ENCODE data around the gene HTT.
"Not testable (repeated sequence)": the region's sequence is repeated elsewhere in the genome, so short reads cannot be mapped to it uniquely, and the experiment has no call there.

The HTT gene

DNA sequence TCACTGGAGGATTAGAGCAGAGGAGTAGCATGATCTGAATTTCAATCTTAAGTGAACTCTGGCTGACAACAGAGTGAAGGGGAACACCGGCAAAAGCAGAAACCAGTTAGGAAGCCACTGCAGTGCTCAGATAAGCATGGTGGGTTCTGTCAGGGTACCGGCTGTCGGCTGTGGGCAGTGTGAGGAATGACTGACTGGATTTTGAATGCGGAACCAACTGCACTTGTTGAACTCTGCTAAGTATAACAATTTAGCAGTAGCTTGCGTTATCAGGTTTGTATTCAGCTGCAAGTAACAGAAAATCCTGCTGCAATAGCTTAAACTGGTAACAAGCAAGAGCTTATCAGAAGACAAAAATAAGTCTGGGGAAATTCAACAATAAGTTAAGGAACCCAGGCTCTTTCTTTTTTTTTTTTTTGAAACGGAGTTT is 5.2 kb downstream of the HTT start:
- intact Hi-C loops (cut with micrococcal nuclease): loop anchor here (2.0 to 10.0 kb wide), 2 partner anchors 33 to 115 kb away; partner anchors contain the start of genes GRK4 and NOP14
- H3K4me1 Mint-ChIP-seq (ENCODE audit: low read depth): peaks cover 52% of the 10 kb centered on the region
- H3K27ac Mint-ChIP-seq: peak overlapping the region; percentile 20
- no peaks in the 10 kb centered on the region for H3K27me3 Mint-ChIP-seq
- peak overlapping the region; percentile 21 for H3K4me3 Mint-ChIP-seq
- H3K36me3 Mint-ChIP-seq (ENCODE audit: low read depth): peaks cover 29% of the 10 kb centered on the region
- H3K9me3 Mint-ChIP-seq: no peaks in the 10 kb centered on the region

DNA sequence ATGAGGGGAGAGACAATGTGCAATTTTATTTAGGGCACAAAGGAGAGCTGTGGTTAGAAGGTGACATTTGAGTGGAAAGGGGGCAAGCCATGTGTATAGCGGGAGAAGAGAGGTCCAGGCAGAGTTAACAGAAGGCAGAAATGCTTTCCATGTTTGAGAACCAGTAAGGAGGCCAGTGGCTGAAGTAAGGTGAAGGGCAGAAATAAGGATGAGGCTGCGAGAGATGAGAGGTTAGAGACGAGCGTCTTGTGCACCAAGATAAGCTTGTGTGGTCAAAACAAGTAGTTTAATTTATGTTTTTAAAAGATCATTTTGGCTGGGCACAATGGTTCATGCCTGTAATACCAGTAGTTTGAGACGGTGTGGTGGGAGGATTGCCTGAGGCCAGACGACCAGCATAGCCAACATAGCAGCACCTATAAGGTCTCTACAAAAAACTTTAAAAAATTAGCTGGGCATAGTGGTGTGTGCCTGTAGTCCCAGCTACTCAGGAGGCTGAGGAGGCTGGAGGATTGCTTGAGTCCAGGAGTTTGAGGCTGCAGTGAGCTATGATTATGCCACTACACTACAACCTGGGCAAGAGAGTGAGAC is 8.5 kb downstream of the HTT start:
- H3K9me3 Mint-ChIP-seq: no peaks in the 10 kb centered on the region
- no peak overlapping the region for H3K4me3 Mint-ChIP-seq
- peaks cover 52% of the 10 kb centered on the region for H3K4me1 Mint-ChIP-seq (ENCODE audit: low read depth)
- no peaks in the 10 kb centered on the region for H3K27me3 Mint-ChIP-seq
- H3K27ac Mint-ChIP-seq: no peak overlapping the region
- peaks cover 28% of the 10 kb centered on the region for H3K36me3 Mint-ChIP-seq (ENCODE audit: low read depth)
- intact Hi-C loops (cut with micrococcal nuclease): no loop called here

DNA sequence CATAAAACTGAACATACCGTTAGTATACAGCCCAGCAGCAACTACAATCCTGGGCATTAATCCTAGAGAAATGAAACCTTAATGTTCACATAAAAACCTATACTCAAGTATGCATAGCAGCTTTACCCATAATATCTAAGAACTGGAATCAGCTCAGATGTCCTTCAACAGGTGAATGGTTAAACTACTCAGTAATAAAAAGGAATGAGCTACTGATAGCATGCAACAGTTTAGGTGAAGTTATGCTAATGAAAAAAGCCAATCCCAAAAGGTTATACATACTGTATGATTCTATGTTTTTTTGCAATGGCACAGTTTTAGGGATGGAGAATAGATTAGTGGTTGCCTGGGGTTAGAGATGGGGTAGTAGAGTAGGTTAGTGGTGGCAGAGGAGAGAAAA is 9.3 kb downstream of the HTT start:
- H3K27me3 Mint-ChIP-seq: no peaks in the 10 kb centered on the region
- no peak overlapping the region for H3K4me3 Mint-ChIP-seq
- H3K27ac Mint-ChIP-seq: no peak overlapping the region
- intact Hi-C loops (cut with micrococcal nuclease): no loop called here
- H3K4me1 Mint-ChIP-seq (ENCODE audit: low read depth): peaks cover 45% of the 10 kb centered on the region
- no peaks in the 10 kb centered on the region for H3K9me3 Mint-ChIP-seq
- H3K36me3 Mint-ChIP-seq (ENCODE audit: low read depth): peaks cover 35% of the 10 kb centered on the region

DNA sequence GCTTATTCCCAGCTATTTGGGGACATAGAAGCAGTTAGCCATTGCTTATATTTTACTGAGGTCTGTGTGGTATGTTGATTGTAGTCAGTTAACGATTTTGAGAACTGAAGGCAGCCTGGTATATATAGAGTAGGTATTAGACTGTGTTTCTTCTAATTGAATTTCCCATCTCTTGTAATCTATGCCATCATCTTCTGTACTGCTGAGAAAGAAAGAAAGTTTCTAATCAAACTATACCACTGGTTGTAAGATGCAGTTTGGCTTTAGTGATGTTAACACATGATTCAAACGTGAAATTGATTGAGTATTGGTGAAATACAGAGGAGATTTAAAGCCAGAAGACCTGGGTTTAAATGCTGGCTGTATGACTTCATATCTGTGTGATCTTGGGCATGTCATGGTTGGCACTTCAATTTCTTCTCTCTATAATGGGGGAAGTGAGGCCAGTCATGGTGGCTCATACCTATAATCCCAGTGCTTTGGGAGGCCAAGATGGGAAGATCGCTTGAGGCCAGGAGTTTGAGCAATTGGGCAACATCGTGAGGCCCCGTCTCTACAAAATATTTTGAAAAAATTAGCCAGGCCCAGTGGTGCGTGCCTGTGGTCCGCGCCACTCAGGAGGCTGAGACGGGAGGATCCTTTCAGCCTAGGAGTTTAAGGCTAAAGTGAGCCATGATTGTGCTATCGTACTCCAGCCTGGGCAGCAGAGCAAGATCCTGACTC is 11.6 kb downstream of the HTT start:
- H3K4me3 Mint-ChIP-seq: no peak overlapping the region
- H3K27ac Mint-ChIP-seq: no peak overlapping the region
- intact Hi-C loops (cut with micrococcal nuclease): no loop called here

DNA sequence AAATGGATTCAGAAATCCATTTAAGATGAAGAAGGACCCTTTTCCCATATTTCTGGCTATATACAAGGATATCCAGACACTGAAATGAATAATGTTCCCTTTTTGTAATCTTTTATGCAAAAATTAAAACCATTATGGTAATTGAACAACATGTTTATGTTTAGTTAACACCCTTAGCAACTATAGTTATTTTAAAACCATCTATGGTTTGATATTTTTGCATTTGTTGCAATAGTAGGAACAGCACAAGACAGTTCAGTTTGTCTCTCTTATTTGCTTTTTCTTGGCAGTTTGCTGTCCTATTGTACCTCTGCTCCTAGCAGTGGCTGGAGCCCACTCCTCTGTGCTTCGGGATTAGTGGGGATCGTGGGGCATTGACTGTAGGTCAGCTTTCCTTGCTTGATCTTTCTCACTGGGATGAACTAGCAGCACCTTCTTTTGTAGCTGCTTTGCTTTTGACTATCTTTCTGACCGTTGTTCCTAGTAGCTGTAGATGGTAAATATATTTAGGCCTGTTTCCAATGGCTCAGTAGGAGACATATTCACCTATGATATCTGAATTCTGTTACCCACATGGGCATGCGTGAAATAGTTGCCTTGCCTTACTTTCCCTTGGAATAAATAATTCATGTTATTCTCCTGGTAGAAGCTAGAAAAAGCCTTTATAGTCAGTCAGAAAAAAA is 12.8 kb downstream of the HTT start:
- Mint-ChIP-seq H3K4me1 (ENCODE audit: low read depth) (peaks cover 34% of the 10 kb centered on the region), H3K36me3 (ENCODE audit: low read depth) (peaks cover 50% of the 10 kb centered on the region), H3K27me3 (no peaks in the 10 kb centered on the region), H3K4me3 (no peak overlapping the region), H3K27ac (no peak overlapping the region), H3K9me3 (no peaks in the 10 kb centered on the region)
- intact Hi-C loops (cut with micrococcal nuclease): no loop called here

More for the DNA sequence above, 11.6 kb downstream of the HTT start:
- H3K36me3 Mint-ChIP-seq (ENCODE audit: low read depth): peaks cover 48% of the 10 kb centered on the region
- H3K27me3 Mint-ChIP-seq: no peaks in the 10 kb centered on the region
- peaks cover 34% of the 10 kb centered on the region for H3K4me1 Mint-ChIP-seq (ENCODE audit: low read depth)
- no peaks in the 10 kb centered on the region for H3K9me3 Mint-ChIP-seq

DNA sequence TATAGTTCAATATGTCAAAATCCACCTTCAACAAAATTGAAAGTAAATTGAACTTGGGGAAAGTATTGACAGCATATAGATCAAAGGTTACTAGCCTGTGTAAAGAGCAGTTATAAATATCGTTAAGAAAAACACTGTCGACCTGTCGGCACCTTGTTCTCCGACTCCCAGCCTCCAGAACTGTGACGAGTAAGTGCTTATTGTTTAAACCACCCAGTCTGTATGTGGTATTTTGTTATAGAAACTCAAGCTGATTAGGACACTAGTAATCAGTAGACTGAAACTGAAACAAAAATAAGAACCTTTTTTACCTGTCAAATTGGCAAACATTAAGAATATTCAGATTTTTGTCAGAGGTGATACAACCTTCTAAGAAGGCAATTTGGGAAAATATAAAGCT is 17.0 kb downstream of the HTT start:
- Mint-ChIP-seq H3K27me3 (no peaks in the 10 kb centered on the region), H3K27ac (no peak overlapping the region), H3K9me3 (no peaks in the 10 kb centered on the region), H3K4me3 (no peak overlapping the region), H3K4me1 (ENCODE audit: low read depth) (no peaks in the 10 kb centered on the region), H3K36me3 (ENCODE audit: low read depth) (peaks cover 79% of the 10 kb centered on the region)
- intact Hi-C loops (cut with micrococcal nuclease): no loop called here

DNA sequence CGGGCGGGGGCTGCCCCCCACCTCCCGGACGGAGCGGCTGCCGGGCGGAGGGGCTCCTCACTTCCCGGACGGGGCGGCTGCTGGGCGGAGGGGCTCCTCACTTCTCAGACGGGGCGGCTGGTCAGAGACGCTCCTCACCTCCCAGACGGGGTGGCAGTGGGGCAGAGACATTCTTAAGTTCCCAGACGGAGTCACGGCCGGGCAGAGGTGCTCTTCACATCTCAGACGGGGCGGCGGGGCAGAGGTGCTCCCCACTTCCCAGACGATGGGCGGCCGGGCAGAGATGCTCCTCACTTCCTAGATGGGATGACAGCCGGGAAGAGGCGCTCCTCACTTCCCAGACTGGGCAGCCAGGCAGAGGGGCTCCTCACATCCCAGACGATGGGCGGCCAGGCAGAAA is 20.2 kb downstream of the HTT start:
- peaks cover 79% of the 10 kb centered on the region for H3K36me3 Mint-ChIP-seq (ENCODE audit: low read depth)
- H3K27ac Mint-ChIP-seq; H3K4me1 Mint-ChIP-seq (ENCODE audit: low read depth); intact Hi-C loops (cut with micrococcal nuclease); H3K4me3 Mint-ChIP-seq; H3K9me3 Mint-ChIP-seq; H3K27me3 Mint-ChIP-seq: not testable (repeated sequence)

DNA sequence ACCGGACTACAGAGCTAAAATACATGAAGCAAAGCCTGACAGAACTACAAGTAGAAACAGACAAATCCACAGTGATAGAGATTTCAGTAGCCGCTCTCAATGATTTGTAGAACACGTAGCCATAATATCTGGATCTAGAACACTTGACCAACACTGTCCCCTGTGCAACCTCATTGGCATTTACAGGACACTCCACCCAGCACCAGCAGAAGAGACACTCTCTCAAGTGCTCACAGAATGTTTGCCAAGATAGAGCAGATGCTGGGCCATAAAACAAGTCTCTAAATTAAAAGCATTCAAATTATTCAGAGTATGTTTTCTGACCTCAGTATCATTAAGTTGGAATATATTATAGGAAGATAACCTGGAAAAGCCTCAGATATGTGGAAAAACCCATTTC is 21.7 kb downstream of the HTT start:
- Mint-ChIP-seq H3K36me3 (ENCODE audit: low read depth) (peaks cover 84% of the 10 kb centered on the region), H3K4me1 (ENCODE audit: low read depth) (peaks cover 15% of the 10 kb centered on the region), H3K4me3 (no peak overlapping the region), H3K27ac (no peak overlapping the region), H3K27me3 (no peaks in the 10 kb centered on the region), H3K9me3 (no peaks in the 10 kb centered on the region)
- intact Hi-C loops (cut with micrococcal nuclease): no loop called here

DNA sequence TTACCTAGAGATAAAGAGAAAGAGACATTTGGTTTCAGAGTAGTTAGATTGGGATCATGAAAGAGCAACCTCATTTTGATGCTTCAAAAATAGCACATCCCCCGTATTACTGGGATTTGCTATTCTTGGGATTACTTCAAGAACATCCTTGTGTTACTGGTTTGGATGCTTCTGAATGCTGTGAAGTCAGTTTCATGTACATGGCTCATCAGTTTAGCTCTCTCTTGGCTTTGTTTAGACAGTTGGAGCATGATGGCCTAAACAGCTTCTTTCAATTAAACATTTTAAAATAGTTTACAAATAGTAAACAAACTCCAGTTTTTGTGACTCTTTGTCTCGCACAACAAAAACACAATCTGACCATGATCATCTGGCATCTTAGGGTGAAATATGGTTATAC is 23.9 kb downstream of the HTT start:
- H3K36me3 Mint-ChIP-seq (ENCODE audit: low read depth): peaks cover 95% of the 10 kb centered on the region
- no peak overlapping the region for H3K4me3 Mint-ChIP-seq
- intact Hi-C loops (cut with micrococcal nuclease): no loop called here
- no peaks in the 10 kb centered on the region for H3K27me3 Mint-ChIP-seq
- H3K9me3 Mint-ChIP-seq: no peaks in the 10 kb centered on the region
- H3K4me1 Mint-ChIP-seq (ENCODE audit: low read depth): peaks cover 15% of the 10 kb centered on the region
- no peak overlapping the region for H3K27ac Mint-ChIP-seq

DNA sequence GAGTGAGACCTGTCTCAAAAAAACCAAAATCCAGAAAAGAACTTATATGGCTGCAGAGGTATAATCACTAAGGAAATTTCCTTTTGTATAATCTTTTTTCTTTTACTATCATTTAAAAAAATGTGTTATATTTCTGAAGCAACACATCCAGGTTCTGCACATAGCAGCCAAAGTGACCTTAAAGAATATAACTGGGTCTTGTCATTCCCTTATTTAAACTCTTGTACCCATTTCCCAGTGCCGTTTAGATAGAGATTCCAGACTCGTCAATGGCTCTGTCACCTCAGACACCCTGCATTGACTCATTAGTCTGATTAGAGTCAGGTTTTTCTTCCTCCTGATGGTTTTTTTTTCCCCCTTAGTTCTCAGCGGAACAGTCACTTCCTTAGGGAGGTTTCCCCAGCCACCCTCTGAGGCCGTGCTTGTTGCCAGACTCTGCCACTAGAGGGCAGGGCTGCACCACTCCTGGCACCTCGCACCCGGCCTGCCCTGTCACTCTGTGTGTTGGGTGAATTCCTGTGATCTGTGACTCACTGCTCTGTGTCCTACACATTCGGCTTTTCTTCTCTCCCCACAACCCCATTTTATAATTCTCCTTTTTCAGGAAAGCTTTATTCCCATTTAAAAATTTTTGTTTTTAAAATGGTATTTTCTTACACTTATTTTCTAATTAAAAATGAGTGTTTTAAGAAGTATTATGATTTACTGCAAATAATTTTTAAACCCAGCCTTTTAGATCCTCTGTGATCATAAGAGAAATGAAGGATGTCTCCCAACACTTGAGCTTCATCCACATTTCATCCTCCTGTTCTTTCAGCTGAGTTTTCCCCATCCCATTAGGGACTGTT is 32.1 kb downstream of the HTT start:
- Mint-ChIP-seq H3K36me3 (ENCODE audit: low read depth) (peaks cover 96% of the 10 kb centered on the region), H3K4me3 (no peak overlapping the region), H3K27me3 (no peaks in the 10 kb centered on the region), H3K27ac (peak overlapping the region; percentile 52), H3K4me1 (ENCODE audit: low read depth) (peaks cover 11% of the 10 kb centered on the region), H3K9me3 (no peaks in the 10 kb centered on the region)
- intact Hi-C loops (cut with micrococcal nuclease): loop anchor here (5.0 kb wide), 1 partner anchor 376 kb away; no protein-coding TSS in a partner anchor

DNA sequence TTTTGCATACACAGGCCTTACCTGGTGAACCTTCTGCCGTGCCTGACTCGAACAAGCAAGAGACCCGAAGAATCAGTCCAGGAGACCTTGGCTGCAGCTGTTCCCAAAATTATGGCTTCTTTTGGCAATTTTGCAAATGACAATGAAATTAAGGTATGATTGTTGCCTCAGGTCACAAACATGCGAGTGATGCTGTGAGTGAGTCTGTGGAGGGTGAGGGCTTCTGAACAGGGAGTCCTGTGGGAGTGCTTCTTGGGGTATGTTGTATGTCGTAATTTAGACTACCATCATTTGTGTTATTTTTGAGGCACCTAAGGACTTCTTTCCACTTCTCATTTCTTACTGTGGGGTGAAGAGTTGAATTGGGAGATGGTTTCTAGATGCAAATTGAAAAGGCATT is 32.8 kb downstream of the HTT start:
- intact Hi-C loops (cut with micrococcal nuclease): loop anchor here (5.0 kb wide), 1 partner anchor 375 kb away; no protein-coding TSS in a partner anchor
- H3K4me3 Mint-ChIP-seq: no peak overlapping the region
- H3K27me3 Mint-ChIP-seq: no peaks in the 10 kb centered on the region
- no peak overlapping the region for H3K27ac Mint-ChIP-seq
- H3K36me3 Mint-ChIP-seq (ENCODE audit: low read depth): peaks cover 96% of the 10 kb centered on the region
- no peaks in the 10 kb centered on the region for H3K9me3 Mint-ChIP-seq
- H3K4me1 Mint-ChIP-seq (ENCODE audit: low read depth): peaks cover 11% of the 10 kb centered on the region

DNA sequence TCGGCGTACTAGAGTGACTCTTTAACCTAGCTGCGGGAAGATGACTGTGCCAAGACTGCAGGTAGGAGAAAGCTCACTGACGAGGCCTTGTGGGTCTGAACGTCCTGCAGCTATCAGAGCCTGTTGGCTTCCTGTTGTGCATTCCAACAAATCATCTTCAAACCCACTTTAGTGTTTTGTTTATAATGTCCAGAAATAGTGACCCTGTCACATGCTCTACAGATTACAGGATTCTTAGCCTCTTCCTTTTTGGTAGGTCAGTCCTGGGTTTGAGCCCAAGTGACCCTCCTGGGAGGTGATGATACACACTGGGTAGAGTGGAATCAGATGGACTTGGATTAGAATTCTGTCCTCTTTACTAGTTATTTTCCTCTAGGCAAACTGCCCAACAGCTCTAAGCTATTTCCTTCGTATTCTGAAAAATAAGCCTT is 33.2 kb downstream of the HTT start:
- H3K36me3 Mint-ChIP-seq (ENCODE audit: low read depth): peaks cover 96% of the 10 kb centered on the region
- H3K4me3 Mint-ChIP-seq: no peak overlapping the region
- peaks cover 11% of the 10 kb centered on the region for H3K4me1 Mint-ChIP-seq (ENCODE audit: low read depth)
- H3K27ac Mint-ChIP-seq: no peak overlapping the region
- no peaks in the 10 kb centered on the region for H3K9me3 Mint-ChIP-seq
- intact Hi-C loops (cut with micrococcal nuclease): loop anchor here (5.0 kb wide), 1 partner anchor 375 kb away; no protein-coding TSS in a partner anchor
- no peaks in the 10 kb centered on the region for H3K27me3 Mint-ChIP-seq

DNA sequence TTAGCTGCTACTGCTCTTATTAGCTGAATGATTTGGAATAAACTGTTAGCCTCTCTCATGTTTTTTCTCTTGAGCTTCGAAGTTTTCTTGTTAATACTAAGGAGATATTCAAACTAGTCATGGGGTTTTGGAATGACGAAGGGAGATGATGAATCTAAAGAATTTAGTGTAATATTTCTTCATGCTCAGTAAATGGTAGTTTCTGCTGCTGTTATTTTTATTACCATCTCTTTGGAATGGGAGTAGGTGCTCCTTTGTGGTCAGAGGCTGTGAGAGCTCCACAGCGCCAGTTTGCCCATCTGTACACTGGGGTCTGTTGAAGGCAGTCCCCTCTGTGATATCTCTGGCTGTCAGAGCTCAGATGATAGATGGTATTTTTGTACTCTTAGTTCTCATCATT is 33.7 kb downstream of the HTT start:
- peaks cover 11% of the 10 kb centered on the region for H3K4me1 Mint-ChIP-seq (ENCODE audit: low read depth)
- intact Hi-C loops (cut with micrococcal nuclease): loop anchor here (5.0 kb wide), 1 partner anchor 374 kb away; no protein-coding TSS in a partner anchor
- no peak overlapping the region for H3K27ac Mint-ChIP-seq
- no peaks in the 10 kb centered on the region for H3K27me3 Mint-ChIP-seq
- H3K9me3 Mint-ChIP-seq: no peaks in the 10 kb centered on the region
- peaks cover 96% of the 10 kb centered on the region for H3K36me3 Mint-ChIP-seq (ENCODE audit: low read depth)
- no peak overlapping the region for H3K4me3 Mint-ChIP-seq

Measured in dendritic cell treated with granulocyte-macrophage colony-stimulating factor and Interleukin-4, amounts not matched to agents 40 ng/mL and 50 ng/mL, for 4 days (primary cell).